Measurements from ENCODE around the gene OPRD1.

- no peak for TF ChIP-seq POLR2A (IDR thresholded peaks at IDR 0.05)
- no peak for TF ChIP-seq CTCF (IDR thresholded peaks at IDR 0.05)
These were observed 74.9 kb downstream of the OPRD1 start for GRCh38 chr1:28886731-28887418.

Data from testis (tissue), 2 donors.